HG03558 (cell line): ENCODE measurements around the gene OR8B4.
"Not testable (repeated sequence)": the region's sequence is repeated elsewhere in the genome, so short reads cannot be mapped to it uniquely, and the experiment has no call there.

Experiments used
- ATAC-seq: cut with Tn5 transposase; IDR thresholded peaks from one replicate; pipeline ENCODE4 v1.9.1; 2021; ENCODE audit warnings: moderate number of reproducible peaks; ENCODE audit not compliant: unreplicated experiment; ENCODE audit errors: extremely low read depth

Gene OR8B4

GRCh38 chr11:124424384-124424921 is at the start of gene OR8B4:
Gene OR8B4, minus strand, starts transcription at chr11:124424871. Its CDS starts 0 bp downstream, at chr11:124424871.
- ATAC-seq = no peak

- no peak for ATAC-seq
Observed at GRCh38 chr11:124474079-124474478, 49.4 kb upstream of the OR8B4 start.

GRCh38 chr11:124473476-124473875 is 48.8 kb upstream of the OR8B4 start:
- ATAC-seq = no peak

- ATAC-seq = no peak
Observed at GRCh38 chr11:124470561-124471227, 46.0 kb upstream of the OR8B4 start.

GRCh38 chr11:124467381-124467927 is 42.8 kb upstream of the OR8B4 start:
- ATAC-seq = no peak

GRCh38 chr11:124465368-124465767 is 40.7 kb upstream of the OR8B4 start:
- no peak for ATAC-seq

- ATAC-seq = no peak
Observed at GRCh38 chr11:124463990-124464389, 39.3 kb upstream of the OR8B4 start.

- no peak for ATAC-seq
Observed at GRCh38 chr11:124463324-124463723, 38.7 kb upstream of the OR8B4 start.

- no peak for ATAC-seq
Observed at GRCh38 chr11:124460459-124460858, 35.8 kb upstream of the OR8B4 start.

- ATAC-seq = not testable (repeated sequence)
Observed at GRCh38 chr11:124459379-124459778, 34.7 kb upstream of the OR8B4 start.

- no peak for ATAC-seq
Observed at GRCh38 chr11:124454552-124454951, 29.9 kb upstream of the OR8B4 start.

- ATAC-seq = no peak
Observed at GRCh38 chr11:124446916-124447315, 22.2 kb upstream of the OR8B4 start.

- ATAC-seq = no peak
Observed at GRCh38 chr11:124445646-124446150, 21.0 kb upstream of the OR8B4 start, which contains the start of gene OR8B8. Gene OR8B8, minus strand, starts transcription at chr11:124445696. Its CDS starts 4,611 bp downstream, at chr11:124441085.

- no peak for ATAC-seq
Observed at GRCh38 chr11:124442847-124443246, 18.2 kb upstream of the OR8B4 start.

GRCh38 chr11:124442442-124442841 is 17.8 kb upstream of the OR8B4 start:
- ATAC-seq = no peak

GRCh38 chr11:124441519-124441918 is 16.8 kb upstream of the OR8B4 start:
- ATAC-seq = no peak

- no peak for ATAC-seq
Observed at GRCh38 chr11:124441081-124441480, 16.4 kb upstream of the OR8B4 start.

- no peak for ATAC-seq
Observed at GRCh38 chr11:124440608-124441007, 15.9 kb upstream of the OR8B4 start.

GRCh38 chr11:124434699-124435098 is 10.0 kb upstream of the OR8B4 start:
- ATAC-seq = no peak

- ATAC-seq = no peak
Observed at GRCh38 chr11:124429599-124429998, 4.9 kb upstream of the OR8B4 start.

- ATAC-seq = no peak
Observed at GRCh38 chr11:124421043-124421442, 3.6 kb downstream of the OR8B4 start.
